Stimulated activated CD8-positive, alpha-beta memory T cell treated with anti-CD3 and anti-CD28 coated beads, Interleukin-7, amount 100 ng/mL, for 4 hours (primary cell): ENCODE data around the gene RABAC1.

ENCODE experiments used
- DNase-seq, 2 donors: peaks; one replicate each; pipeline ENCODE4 v3.0.0-alpha.2; 2020; ENCODE audit warnings: low read depth in 2 of 2

The RABAC1 gene

GRCh38 chr19:41988947-41989346 is 29.8 kb upstream of the RABAC1 start:
- no peak for DNase-seq

DNA sequence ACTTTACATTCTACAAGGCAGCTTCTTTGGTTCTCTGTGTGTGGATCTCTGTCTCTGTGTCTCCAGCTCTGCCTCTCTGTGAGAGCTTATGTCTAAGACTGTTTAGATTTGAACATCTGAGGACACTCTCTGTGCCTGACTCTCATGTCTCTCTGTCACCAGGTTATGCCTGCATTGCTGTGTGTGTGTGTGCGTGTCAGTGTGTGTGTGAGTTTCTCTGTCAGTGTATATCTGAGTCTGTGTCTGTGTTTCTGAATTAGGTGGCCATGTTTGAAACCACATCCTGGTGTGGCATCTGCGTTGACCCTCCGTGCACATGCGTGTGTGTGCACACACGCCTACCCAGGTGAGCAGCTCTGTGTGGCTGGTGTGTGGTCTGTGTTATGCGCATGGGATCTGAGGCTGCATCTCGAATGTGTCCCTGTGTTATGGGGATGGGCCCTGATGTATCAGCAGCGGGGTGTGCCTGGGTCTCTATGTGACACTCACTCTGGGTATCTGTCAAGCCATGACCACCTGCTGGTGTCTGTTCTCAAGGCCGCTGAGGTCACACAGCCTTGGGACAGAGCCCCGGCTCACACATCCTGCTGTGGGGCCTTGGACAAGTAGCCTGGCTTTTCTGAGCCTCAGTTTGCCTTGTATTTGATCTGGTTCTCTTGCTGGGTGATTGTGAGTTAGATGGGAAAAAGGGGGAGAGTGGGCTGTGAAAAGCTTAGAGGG is 28.2 kb upstream of the RABAC1 start:
- no peak for DNase-seq

- DNase-seq, result no peak
Observed at GRCh38 chr19:41984961-41985360, 25.8 kb upstream of the RABAC1 start.

DNA sequence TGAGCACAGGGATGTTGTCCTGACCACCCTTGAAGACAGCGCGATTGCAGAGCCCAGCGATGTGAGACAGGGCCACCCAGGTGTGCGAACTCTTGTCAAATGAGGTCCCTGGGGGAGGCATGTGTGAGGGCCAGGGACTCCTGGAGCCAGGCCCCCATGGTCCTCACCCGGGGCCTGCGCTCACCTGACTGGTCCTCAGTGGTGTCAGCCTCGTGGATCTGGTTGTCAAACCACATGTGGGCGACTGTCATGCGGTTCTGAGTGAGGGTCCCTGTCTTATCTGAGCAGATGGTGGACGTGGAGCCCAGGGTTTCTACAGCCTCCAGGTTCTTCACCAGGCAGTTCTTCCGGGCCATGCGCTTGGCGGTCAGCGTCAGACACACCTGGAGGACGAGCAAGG is 22.6 kb upstream of the RABAC1 start:
- no peak for DNase-seq

DNA sequence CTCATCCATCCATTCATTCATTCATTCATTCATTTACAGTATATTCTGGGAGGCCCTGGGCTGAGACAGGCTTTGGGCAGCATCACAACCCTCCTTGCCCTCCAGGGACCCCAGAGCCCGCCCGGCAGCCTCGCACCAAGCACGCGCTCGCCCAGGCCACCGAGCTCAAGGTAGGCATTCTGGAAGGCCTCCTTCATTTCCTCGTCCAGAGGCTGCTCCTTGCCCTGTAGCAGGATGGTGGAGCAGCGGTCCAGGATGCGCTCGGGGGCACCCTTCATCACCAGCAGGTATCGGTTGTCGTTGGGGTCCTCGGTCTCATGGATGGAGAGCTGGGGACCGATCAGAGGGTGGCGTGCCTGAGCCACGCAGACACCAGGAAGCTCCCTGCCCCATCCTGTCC is 19.3 kb upstream of the RABAC1 start:
- no peak for DNase-seq

DNA sequence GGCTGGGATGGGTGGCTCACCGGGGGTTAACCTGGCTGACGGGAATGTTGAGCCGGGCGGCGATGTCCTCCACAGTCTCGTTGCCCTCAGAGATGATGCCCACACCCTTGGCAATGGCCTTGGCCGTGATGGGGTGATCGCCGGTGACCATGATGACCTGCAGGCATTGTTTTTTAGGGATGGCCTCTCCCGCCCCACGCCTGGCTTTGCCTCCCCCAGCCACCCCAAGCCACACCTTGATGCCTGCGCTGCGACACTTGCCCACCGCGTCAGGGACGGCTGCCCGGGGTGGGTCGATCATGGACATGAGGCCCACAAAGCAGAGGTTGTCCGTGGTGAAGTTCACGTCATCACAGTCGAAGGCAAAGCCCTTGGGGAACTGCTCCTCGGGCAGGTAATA is 18.8 kb upstream of the RABAC1 start:
- DNase-seq, result no peak

GRCh38 chr19:41974652-41975051 is 15.5 kb upstream of the RABAC1 start:
- no peak for DNase-seq

- DNase-seq, result no peak
Observed at GRCh38 chr19:41971363-41971762, 12.2 kb upstream of the RABAC1 start.

DNA sequence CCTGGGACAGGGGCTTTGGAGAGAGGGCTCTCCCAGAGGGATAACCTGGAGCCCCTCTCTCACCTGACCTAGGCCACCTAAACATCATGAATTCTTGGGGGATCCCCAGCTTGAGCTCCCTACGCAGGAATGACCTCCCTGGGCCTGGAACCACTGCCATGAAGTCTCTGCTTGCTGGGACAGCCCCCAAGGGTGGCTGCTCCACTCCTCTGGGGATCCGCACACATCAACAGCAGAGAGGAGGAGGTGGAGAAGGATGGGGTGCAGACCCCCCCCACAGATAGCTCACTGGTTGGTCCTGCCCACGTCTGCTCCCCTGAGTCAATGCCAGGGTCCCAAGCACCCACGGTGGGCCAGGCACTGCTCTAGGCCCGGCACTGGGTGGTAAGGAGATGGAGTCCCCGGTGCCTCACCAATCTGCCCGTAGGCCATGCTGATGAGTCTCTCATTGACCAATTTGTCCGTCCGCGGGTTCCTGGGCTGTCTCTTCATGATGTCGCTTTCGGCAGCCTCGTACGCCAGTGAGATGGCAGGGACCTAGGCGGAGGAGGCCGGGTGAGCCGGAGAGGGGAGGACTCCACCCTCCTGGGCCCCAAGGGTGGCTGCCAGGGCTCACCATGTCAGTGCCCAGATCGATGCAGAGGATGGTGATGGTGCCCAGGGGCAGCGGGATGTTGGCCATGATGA is 10.8 kb upstream of the RABAC1 start:
- DNase-seq, result no peak

DNA sequence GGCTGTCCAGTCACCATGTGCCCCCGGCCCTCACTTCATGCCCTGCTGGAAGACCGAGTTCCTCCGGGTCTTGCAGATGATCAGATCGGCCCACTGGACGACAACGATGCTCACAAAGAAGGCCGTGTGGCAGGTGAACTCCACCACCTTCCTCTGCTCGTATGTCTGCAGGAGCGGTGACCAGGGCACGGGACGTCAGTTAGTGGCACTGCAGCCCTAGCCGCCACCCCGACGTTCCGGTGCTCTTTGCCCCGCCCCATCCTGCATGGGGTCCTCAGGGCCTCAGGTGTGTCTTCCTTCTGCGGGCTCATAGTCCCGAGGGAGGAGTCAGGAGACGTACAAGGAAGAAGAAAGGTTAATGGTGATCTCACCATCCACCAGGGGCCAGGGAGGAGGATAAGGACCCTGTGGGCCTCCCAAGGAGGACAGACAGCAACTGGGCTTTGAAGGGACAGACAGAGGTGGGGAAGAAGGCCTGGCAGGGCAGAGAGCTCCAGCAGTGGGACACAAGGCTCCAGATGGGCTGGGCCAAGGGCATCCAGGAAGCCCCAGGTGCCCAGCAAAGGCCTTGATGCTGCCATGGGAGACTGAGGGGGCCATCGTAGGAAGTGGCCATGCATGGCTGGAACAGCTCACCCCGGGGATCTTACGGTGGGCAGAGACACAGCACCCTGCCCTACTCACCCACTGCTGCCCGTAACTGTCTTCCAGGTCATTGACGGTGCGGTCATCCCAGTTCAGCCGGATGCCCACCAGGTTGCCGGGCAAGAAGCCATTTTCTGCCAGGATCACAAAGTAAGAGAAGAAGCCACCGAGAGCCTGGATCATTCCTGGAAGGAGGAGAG is 9.9 kb upstream of the RABAC1 start:
- no peak for DNase-seq

DNA sequence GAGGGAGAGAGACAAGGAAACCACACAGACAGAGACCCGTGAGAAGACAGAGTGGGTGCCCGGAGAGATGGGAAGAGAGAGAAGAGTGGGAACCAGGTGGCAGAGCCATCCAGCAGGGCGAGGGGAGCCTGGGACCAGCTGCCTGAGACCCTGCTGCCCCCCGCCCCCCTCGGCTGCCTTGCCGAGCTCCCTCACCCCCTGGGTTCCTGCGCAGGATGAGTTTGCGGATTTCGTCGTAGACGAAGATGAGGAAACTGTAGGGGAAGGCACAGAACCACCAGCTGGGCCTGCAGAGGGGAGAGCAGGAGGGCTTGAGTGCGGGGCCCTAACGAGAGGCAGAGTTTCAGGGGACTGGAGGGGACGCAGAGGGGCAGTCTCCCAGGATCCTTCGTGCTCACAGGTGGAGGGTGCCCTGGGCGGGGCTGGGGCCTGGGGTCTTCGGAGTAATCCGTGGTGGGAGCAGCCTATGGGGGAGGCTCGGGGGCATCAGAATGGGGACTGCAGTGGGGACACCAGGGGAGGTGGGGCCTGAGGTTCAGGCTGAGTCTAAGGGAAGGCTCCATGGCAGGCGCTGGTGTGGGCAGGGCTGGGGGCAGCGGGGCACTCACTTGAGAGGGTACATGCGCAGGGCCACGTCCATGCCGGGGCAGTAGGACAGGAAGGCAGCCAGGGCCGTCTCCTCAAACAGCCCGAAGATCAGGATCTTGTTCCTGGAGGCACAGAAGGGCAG is 8.1 kb upstream of the RABAC1 start:
- no peak for DNase-seq

GRCh38 chr19:41965106-41965505 is 6.0 kb upstream of the RABAC1 start:
- DNase-seq, result no peak

DNA sequence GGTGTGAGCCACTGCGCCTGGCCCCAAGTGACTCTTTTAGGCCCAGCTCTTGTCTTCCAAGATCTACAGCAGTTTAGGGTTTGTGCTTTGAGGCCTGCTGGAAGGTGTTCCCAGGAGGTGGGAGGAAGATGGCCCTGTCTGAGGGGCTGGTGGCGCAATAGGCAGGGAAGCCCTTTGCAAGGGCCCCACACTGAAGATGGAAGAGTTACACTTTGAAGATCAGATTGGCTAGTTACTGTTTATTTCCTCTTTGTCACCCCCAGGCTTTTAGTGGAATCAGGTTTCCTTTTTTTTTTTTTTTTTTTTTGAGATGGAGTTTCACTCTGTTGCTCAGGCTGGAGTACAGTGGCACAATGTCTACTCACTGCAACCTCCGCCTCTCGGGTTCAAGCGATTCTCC is 1.9 kb upstream of the RABAC1 start:
- no peak for DNase-seq

- DNase-seq, result peak; percentile 65 to 74
Observed at GRCh38 chr19:41958367-41959055, 610 bp downstream of the RABAC1 start.

DNA sequence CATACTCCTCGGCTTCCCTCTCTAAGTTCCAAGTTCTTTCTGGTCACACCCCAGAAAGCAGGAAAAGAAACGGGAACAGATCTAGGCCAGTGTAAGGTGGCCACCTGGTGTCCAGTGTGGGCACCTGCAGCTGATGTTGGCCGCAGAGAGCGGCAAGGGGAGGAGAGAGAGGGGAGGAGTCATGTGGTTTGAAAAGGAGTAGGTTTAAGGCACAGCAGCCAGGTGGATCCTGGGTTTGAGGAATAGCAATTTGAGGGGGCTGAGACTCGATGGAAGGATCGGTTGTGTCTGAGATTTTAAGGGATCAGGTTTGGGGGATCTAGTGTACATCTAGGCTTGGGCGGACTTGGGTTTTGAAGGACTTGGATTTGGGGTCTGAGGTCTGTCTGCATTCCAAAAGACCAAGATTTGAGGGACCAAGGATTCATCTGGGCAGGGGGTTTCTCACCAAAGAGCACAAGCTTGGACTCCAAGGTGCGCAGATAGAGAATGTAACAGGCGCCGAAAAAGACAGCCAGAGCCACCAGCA is 1.2 kb downstream of the RABAC1 start:
- DNase-seq, result no peak

GRCh38 chr19:41957161-41957837 is 1.8 kb downstream of the RABAC1 start:
- DNase-seq, result no peak

- no peak for DNase-seq
Observed at GRCh38 chr19:41956621-41957020, 2.5 kb downstream of the RABAC1 start.

DNA sequence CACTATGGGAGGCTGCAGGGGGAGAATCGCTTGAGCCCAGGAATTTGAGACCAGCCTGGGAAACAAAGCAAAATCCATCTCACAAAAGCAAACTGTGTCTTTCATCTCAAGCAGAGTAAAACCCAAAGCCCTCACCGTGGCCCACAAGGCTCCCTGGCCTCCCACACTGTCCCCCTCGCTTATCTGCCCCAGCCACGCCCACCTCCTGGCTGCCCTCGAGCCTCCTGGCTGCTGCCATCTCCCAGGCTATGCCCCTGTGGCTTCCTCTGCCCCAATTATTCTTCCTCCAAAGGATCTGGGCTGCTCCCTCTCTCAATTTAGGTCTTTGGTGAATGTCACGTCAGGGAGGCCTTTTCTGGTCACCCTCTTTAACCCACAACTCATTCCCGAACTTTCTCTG is 3.6 kb downstream of the RABAC1 start:
- DNase-seq, result no peak

DNA sequence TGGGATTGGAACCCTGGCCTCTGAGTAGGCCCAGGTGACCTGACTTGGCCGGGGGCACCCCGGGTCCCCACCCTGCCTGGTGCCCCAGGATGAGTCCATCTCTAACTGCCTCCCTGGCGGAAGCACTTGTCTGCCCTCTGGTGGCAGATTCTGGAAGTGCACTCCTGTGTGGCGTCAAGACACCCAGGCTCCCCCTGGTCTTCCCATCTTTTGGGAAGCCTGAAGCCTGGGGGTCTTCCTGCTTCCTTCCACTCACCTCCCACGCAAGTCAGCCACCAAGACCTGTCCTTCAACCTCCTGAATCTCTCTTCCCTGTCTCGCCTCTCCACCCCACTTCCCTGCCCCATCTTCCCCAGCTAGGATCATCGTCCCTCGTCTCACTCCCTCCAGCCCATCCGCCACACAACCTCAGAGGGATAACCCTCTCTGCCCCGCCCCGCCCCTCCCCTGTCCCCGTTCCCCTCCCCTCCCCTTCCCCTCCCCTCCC is 7.4 kb downstream of the RABAC1 start:
- DNase-seq, result peak; percentile 69 to 73

- DNase-seq, result no peak
Observed at GRCh38 chr19:41947091-41947490, 12.0 kb downstream of the RABAC1 start.
